GM18909 (cell line): ENCODE results near the gene C5orf24.
"Not testable (repeated sequence)": the region's sequence is repeated elsewhere in the genome, so short reads cannot be mapped to it uniquely, and the experiment has no call there.

Experiments
- ATAC-seq: cut with Tn5 transposase; IDR thresholded peaks from one replicate; pipeline ENCODE4 v1.9.1; 2021; ENCODE audit warnings: mild to moderate bottlenecking; ENCODE audit not compliant: unreplicated experiment, poor library complexity

The C5orf24 gene

DNA sequence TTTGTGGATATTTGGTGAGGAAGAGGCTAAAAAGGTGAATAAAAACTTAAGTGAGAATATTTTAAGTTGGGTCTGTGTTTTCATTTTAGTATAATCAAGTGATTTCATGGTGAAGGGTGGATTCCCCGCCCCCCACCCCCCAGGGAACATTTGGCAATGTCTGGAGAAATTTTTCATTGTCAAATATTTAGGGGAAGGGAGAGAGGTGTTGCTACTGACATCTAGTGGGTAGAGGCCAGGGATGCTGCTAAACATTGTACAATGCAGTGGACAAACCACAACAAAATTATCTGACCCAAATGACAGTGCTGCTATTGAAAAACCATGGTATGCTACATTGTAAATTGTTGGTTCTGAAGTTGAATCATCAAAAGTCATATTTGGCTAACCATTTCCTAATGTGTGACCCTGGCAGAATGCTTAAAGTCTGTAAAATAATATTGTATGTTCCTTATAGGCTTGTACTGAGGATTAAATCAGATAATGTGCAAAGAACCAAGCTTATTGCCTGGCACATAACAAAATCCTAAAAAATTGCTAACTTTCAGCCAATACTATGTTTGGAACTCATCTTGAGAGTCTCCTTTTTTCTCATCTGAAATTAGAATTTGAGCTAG is 5.6 kb downstream of the C5orf24 start:
- no peak for ATAC-seq

GRCh38 chr5:134856465-134856864 is 10.7 kb downstream of the C5orf24 start:
- not testable (repeated sequence) for ATAC-seq

- ATAC-seq, result no peak
These were observed 11.6 kb downstream of the C5orf24 start for GRCh38 chr5:134857401-134857800.

DNA sequence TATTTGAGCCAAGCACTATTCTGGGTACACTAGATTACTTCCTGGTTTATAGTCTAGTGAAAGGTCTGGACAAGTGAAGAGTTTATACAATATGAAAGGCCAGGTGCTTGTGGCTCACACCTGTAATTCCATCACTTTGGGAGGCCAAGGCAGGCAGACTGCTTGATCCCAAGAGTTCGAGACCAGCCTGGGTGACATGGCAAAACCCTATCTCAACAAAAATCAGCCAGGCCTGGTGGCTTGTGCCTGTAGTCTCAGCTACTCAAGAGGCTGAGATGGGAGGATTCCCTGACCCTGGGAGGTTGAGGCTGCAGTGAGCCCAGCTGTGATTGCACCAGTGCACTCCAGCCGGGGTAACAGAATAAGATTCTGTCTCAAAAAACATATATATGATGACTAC is 18.9 kb downstream of the C5orf24 start:
- no peak for ATAC-seq

DNA sequence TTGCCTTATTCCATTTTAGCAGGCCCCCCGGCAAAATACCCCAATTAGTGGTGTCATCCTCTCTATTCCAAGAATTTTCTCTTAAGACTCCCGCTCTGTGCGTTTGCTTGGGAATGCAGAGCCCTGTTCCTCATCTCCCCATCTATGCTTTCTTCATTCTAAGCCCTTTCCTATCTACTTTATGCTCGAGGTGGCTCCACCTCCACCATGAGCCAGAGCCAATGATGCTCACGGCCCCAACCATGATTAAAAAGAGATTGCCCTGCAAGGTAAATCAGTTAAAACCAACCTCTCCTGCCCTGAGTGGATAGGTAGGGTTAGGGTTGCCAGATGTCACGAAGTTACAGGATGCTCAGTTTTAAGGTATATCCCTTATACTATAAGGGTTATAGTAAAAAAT is 27.7 kb downstream of the C5orf24 start:
- ATAC-seq, result no peak

DNA sequence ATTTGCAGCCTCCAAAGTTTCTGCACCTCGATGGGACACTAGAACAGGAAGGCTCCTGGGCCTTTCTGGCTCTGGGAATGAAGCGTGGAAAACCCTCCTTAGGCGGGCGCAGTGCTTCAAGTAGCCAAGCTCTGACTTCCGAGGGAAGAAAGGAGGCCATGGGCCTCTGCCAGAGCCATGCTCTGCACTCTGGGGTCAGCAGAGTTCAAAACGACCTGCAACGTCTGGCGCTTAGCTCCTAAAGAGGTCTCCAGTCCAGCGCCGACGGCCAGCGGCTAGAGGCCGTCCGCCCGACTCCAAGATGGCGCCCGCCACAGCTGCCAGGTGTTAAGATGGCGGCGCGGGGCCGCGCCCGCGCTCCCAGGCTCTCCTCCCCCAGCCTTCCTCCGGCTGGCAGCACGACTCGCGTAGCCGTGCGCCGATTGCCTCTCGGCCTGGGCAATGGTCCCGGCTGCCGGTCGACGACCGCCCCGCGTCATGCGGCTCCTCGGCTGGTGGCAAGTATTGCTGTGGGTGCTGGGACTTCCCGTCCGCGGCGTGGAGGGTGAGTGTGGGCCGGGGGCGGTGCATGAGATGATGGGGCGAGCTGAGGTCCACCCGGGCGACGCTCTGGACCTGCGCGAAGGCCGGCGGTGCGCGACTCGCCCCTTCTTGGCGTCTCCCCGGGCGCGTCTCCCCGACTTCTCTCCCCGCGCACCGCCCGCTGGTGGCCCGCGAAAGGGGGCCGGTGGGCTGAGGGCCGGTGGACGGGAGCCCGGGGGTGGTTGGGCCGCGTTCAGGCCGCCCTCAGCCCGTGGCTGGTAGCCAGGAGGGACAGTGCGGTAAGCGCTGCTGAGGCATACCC is 28.4 kb downstream of the C5orf24 start, which contains the start of gene TXNDC15:
Gene TXNDC15, plus strand, starts transcription at position 385 of the 844 bp plus-strand sequence. Its CDS starts 57 bp downstream, at position 442.
- peak; percentile 83 for ATAC-seq

- ATAC-seq, result peak; percentile 33
These were observed 29.3 kb downstream of the C5orf24 start for GRCh38 chr5:134874831-134875655.

DNA sequence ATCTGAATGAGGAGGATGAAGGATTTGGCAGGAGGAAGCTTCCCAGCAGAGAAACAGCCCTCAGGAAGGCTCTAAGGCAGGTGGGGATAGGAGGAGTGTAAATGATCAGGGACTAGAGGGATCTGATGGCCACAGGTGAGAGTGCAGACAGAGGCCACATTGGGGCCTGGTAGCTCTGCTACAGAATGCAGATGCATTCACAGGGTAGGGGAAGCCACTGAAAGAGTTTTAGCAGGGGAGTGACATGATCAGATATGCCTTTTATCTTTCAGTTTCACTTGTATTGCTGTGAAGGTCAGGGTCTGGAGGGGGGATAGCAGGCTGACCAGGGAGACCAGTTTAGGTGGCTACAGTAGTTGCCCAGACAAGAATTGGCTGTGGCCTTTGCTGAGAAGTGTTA is 31.4 kb downstream of the C5orf24 start:
- peak; percentile 35 for ATAC-seq

DNA sequence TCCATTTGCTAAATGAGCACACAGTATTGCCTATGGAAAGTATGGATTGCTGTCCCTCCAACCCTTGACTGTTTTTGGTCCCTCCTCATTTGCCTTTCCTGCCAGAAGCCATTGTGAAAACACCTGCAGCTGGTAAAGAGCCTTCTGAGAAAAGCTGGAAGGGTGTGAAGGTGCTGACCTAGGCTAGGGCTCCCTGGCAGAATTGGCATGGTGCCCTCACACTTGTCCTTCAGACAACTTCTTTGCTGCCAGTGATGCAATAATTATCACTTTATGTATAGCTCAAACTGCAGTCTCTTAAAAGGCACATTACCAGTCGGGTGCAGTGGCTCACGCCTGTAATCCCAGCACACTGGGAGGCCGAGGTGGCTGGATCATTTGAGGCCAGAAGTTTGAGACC is 32.6 kb downstream of the C5orf24 start:
- no peak for ATAC-seq

- ATAC-seq, result no peak
These were observed 33.7 kb downstream of the C5orf24 start for GRCh38 chr5:134879456-134879855.

- not testable (repeated sequence) for ATAC-seq
These were observed 35.2 kb downstream of the C5orf24 start for GRCh38 chr5:134880937-134881336.

GRCh38 chr5:134881711-134882110 is 35.9 kb downstream of the C5orf24 start:
- ATAC-seq, result not testable (repeated sequence)

DNA sequence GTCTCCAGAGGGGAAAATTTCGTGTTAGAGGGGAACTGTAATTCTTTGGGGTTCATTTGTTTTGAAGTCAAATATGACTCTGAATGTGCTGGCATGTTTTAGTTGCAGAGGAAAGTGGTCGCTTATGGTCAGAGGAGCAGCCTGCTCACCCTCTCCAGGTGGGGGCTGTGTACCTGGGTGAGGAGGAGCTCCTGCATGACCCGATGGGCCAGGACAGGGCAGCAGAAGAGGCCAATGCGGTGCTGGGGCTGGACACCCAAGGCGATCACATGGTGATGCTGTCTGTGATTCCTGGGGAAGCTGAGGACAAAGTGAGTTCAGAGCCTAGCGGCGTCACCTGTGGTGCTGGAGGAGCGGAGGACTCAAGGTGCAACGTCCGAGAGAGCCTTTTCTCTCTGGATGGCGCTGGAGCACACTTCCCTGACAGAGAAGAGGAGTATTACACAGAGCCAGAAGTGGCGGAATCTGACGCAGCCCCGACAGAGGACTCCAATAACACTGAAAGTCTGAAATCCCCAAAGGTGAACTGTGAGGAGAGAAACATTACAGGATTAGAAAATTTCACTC is 41.9 kb downstream of the C5orf24 start:
- ATAC-seq, result no peak

DNA sequence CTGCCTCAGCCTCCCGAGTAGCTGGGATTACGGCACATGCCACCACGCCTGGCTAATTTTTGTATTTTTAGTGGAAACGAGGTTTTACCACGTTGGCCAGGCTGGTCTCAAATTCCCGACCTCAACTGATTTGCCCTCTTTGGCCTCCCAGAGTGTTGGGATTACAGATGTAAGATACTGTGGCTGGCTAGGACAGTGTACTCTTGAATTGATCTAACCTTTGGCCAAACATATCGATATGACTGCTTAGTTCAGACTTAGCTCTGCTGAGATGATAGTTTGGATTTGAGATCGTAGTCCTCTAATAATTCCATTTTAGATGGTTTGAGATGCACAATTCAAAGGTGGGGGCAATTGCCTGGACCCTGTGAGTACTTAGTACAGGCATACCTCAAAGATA is 43.6 kb downstream of the C5orf24 start:
- ATAC-seq, result no peak

DNA sequence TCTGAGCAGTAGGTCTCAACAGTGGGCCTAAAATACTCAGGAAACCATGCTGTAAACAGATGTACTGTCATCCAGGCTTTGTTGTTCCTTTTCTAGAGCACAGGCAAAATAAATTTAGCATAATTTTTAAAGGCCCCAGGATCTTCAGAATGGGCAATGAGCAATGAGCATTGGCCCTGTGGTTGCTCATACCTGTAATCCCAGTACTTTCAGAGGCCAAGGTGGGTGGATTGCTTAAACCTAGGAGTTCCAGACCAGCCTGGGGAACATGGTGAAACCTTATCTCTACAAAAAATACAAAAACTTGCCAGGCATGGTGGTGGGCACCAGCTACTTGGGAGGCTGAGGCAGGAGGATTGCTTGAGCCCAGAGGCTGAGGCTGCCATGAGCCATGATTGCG is 45.7 kb downstream of the C5orf24 start:
- no peak for ATAC-seq

DNA sequence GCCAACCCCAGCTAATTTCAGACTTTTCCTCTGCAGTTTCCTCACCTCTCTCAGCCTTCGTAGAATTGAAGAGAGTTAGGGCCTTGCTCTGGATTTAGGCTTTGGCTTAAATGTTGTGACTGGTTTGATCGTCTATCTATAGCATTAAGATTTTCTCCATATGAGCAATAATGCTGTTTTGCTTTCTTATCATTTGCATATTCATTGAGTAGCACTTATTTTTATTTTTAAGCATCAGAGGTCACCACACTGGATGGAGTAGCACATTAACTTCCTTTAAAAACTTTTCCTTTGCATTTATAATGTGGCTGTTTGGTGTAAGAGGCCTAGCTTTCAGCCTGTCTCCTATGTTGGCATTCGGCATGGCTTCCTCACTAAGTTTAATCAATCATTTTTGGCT is 46.5 kb downstream of the C5orf24 start:
- no peak for ATAC-seq

DNA sequence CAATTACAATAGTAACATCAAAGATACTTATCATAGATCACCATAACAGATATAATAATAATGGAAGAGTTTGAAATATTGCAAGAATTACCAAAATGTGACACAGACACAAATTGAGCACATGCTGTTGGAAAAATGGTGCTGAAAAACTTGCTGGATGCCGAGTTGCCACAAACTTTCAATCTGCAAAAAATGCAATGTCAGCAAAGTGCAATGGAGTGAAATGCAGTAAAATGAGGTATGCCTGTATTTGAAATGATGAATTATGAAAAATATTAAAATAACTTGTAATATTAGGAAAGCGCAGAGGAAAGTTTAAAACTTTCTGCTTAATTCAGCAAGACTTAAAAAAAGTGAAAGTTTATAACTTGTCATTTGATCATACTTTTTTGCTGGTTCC is 47.2 kb downstream of the C5orf24 start:
- ATAC-seq, result no peak

GRCh38 chr5:134893748-134894505 is 48.2 kb downstream of the C5orf24 start:
- ATAC-seq, result no peak

GRCh38 chr5:134902071-134902801 is 56.5 kb downstream of the C5orf24 start:
- no peak for ATAC-seq
